Cortex of kidney (tissue), 1 donor: ENCODE results near the gene GGN.
"Not testable (repeated sequence)": the region's sequence is repeated elsewhere in the genome, so short reads cannot be mapped to it uniquely, and the experiment has no call there.

Experiments used
- DNase-seq: peaks from one replicate; lab custom pipeline; 2025; lab: John Stamatoyannopoulos, UW

Gene GGN, protein sequence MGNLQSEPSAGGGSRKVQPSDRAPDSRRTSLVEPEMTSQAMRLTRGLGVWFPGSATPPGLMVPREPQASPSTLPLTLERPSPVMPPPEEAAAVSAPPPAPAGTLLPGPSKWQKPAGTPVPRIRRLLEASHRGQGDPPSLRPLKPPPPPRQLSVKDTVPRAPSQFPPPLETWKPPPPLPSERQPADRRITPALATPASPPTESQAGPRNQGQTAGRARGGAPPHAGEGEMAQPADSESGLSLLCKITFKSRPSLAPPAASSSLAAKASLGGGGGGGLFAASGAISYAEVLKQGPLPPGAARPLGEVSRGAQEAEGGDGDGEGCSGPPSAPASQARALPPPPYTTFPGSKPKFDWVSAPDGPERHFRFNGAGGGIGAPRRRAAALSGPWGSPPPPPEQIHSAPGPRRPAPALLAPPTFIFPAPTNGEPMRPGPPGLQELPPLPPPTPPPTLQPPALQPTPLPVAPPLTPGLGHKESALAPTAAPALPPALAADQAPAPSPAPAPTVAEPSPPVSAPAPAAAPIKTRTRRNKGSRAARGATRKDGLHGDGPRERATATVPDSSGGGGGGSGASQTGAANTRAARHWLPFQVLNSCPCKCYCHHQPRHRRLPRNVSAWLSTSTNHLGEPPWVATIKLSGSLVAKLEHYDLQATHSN

GRCh38 chr19:38387550-38388348, at the start of gene GGN:
TSS of gene GGN (minus strand) at chr19:38388034. CDS start at chr19:38387261, 773 bp downstream.
- no peak for DNase-seq

GRCh38 chr19:38437295-38437694, 49.5 kb upstream of the GGN start:
- no peak for DNase-seq

DNA sequence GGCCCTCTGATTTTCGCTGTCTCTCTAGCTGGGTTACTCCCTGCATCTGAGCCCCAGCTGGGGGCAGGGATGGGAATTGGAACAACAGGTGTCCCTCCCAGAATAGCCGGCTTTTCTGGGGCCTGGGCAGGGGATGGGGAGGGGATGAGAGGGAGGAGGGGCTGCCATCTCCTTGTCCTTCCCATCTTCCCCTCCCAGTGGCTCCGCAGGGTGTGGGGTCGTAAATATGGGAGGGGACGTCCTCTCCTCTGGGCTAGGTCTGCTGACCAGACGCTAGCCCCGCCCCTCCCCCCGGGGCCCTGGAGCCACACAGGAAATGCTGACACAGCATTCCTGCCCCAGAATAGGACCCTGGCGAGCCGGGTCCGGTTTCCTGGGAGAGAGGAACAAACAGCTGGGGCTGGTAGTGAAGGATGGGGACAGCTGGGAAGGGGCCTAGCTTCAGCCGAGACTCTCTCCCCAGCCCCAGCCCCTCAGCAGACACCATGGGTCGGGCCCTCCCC, 46.8 kb upstream of the GGN start:
- DNase-seq = no peak

DNA sequence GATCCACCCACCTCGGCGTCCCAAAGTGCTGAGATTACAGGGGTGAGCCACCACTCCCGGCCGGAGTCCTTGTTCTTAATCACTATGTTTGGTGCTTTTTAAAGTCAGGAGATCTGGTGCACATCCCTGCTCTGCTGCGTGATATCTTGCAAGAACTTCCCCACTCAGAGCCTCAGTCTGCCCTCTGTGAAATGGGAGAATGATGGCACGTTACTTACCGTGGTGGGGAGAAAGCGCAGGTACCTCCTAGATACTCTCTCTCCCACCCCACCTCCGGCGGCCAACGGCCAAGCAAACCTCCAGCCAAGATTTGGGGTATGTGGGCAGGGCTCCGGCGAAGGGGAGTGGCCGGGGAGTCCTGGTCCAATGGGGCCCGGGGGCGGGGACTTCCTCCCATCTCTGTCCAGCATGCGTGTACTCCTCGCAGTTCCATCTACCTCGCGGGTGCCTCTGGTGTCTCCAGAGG, 45.5 kb upstream of the GGN start, which contains the start of gene RYR1:
Gene RYR1 (plus strand): TSS at position 424 of the 466 bp plus-strand sequence. CDS start 139 bp downstream, outside the sequence.
- no peak for DNase-seq

GRCh38 chr19:38430931-38431330, 43.1 kb upstream of the GGN start:
- no peak for DNase-seq

DNA sequence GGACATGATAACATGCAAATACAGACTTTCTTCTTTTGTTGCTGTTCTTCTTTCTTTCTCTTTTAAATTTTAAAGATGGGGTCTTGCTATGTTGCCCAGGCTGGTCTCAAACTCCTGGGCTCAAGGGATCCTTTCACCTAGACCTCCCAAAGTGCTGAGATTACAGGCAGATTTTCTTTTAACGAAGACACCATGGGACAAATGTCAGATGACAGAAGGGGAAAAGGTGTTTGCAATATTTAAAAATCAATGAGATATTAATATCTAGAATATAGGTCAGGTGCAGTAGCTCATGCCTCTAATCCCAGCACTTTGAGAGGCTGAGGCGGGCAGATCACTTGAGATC, 42.0 kb upstream of the GGN start:
- no peak for DNase-seq

DNA sequence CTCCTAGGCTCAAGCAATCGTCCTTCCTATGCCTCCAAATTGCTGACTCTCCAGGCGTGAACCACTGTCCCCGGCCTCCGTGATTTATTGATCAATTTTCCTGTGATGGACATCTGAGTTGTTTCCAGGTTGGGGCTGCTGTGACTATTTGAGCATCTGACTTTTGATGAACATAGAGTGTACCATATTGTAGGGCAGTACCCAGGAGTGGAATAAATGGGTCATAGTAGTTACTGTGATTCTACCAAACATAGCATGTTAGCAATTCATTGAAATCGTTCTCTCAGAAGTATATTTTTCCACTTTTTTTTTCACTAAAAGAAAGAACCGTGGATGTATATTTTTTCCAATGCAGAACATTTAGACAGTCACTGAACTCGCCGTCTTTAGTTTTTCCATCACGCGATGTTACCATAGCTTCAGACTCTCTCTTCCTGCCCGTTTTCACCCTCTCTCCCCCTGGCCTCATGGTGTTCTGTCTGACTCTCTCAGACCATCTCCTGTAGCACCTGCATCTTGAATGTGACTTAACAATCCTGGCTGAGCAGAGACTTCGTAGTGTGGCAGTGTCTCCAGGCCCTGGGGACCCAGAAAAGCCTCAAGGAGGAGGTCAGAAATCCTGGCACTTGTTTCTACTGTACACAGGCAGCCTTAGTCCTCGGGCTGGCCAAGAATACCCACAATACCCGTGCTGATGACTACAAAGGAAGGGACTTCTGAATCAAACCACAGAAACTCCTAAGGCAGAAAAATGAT, 41.4 kb upstream of the GGN start:
- DNase-seq = no peak

DNA sequence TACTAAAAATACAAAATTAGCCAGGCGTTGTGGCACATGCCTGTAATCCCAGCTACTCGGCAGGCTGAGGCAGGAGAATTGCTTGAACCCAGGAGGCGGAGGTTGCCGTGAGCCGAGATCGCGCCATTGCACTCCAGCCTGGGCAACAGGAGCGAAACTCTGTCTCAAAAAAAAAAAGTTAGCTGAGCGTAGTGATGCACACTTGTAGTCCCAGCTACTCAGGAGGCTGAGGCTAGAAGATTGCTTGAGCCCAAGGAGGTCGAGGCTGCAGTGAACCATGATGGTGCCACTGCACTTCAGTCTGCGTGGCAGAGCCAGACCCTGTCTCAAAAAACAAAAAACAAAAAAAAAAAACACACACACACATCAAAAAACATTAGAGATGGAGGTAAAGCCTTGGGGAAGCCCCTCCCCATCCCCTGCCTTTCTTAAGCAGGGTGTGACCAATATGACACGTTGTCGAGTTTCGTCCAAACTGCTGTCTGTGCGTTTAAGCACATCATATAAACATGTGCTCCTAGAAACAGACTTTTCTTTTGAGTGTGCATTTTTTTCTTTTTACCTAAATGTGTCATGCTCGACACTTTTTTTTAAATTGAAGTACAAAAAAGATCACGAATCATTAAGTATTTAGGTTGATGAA, 39.3 kb upstream of the GGN start:
- not testable (repeated sequence) for DNase-seq

- DNase-seq = no peak
Observed at GRCh38 chr19:38425810-38426466, 38.1 kb upstream of the GGN start, which contains the start of gene RASGRP4. TSS of gene RASGRP4 (minus strand) at chr19:38426219. CDS start at chr19:38426091, 128 bp downstream.

- DNase-seq = no peak
Observed at GRCh38 chr19:38425222-38425809, 37.5 kb upstream of the GGN start.

DNA sequence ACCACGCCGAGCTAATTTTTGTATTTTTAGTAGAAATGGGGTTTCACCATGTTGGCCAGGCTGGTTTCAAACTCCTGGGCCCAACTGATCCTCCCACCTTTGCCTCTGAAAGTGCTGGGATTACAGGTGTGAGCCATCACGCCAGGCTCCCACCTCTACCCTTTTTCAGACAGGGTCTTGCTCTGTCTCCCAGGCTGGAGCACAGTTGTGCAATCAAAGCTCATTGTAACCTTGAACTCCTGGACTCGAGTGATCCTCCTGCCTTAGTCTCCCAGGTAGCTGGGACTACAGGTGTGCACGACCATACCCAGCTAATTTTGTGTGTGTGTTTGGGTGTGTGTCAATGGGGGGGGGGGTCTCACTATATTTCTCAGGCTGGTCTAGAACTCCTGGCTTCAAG, 36.4 kb upstream of the GGN start:
- DNase-seq = no peak

DNA sequence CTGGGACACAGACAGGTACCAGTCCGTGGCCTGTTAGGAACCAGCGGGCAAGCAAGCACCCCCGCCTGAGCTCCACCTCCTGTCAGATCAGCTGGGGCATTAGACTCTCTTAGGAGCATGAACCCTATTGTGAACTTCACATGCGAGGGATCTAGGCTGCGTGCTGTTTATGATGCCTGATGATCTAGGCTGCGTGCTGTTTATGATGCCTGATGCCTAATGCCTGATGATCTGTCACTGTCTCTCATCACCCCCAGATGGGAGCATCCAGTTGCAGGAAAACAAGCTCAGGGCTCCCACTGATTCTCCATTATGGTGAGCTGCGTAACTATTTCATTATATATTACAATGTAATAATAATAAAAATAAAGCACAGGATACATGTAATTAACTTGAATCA, 34.6 kb upstream of the GGN start:
- DNase-seq = no peak

DNA sequence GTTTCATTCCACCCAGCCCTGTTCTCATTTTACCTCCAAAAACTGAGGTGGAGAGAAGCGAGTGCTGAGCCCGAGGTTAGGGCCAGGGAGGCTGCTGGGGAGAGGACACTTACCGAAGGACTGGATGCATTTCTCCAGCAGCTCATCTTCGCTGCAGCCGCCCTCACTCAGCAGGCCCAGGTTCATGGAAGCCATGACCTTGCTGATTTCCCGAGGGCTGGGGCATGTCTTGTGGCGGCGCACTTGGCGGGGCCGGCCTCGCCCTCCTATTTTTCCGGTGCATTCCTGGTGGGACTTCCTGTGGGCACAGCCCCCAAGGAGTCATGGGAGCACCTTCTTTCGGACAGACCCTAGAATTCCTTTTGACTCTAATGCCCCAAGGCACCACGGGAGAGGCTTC, 34.0 kb upstream of the GGN start:
- no peak for DNase-seq

DNA sequence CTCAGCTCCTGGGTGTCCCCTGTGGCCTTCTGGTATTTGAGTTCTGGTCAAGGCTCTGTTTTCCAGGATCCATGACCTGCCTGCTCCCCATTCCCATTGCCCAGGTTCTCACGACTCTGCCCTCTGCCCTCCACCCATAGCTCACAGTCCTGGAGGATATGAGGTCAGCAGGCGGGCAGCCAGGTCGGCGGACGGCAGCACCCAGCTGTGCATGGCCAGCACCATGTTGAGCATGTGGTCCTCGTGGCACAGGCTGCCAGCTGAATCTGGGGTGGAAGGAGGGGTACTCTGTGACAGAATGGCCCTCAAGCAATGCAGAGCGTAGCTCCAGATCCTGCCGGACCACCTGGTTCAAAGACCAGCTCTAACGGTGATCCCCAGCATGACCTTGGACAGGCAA, 33.1 kb upstream of the GGN start:
- DNase-seq = no peak

DNA sequence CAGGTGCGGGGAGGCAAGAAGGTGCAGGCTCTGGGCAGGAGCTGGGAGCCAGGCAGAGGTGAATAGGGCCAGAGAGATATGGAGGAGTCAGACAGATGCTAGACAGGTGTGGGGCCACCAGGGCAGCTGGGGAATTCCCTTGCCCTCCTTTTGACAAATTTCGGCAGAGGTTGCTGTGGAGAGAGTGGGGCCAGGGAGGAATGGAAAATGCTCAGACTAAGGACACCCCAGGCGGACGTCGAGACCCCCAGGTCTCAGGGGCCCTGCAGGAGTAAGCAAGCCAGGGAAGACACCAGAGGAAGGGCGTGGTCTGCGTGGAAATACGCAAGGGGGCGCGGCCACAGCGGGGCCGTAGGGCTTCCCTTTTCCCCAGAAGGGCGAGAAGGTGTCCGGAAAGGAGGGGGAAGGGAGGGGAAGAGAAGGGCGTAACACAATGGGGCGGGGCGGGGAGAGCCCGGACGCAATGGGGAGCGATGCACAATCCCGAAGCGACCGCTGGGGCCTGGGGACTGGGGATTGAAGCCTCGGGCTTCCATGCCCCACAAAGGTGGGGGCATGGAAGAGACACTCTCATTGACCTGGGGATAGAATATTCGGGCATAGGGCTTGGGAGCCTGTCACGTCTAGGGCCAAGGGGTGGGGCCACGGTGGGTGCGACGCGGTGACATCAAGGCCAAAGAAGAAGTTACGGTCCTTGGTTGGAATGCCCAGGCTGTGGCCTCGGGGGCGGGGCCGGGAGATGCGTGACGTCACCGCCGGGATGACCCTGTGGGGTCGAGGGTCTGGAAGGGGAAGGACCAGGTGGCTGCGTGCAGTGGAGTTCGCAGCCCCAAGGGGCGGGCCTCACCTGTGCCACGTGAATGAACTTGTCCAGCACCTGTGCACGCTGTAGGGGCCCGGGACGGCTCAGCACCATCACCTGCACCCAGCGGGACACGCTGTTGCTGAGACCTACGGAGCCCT, 30.0 kb upstream of the GGN start:
- no peak for DNase-seq

GRCh38 chr19:38417146-38417543, 29.3 kb upstream of the GGN start:
- DNase-seq = no peak

DNA sequence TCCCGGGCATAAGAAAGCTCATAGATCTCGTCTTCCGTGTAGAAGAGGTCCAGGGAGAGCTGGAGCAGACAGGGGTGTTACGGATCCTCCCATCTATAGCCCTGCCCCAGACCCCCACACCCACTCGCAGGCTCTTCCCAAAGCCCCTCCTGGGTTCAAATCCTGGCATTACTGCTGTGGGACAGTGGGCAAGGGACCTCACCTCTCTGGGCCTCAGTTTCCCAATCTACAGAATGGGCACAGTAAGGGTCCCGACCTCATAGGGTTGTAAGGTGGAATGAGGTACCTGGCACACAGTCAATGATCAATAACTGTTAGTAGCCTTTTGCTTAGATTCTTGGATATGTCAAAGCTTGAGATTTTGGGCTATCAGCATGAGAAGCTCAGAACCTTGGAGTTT, 25.6 kb upstream of the GGN start:
- DNase-seq = no peak

DNA sequence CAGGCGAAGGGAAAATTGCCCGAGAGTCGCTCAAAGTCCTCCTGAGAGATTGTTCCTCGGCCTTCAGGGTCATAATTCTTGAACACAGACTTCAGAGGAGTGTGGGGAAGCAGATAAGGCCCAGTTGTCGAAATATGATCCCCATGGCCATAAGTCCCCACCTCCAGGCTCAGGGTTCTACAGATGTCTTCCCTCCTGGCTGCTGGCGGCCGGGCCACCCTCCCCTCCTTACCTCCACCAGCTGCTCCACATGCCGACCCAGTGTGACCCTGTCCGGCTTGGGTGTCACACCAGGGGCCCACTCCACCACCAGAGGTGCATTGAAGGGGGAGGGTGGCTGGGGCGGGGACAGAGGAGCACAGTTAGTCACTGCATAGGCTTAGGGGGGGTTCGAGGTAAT, 25.1 kb upstream of the GGN start:
- no peak for DNase-seq

- DNase-seq = no peak
Observed at GRCh38 chr19:38412491-38412890, 24.7 kb upstream of the GGN start.
